AG10803 (cell line): ENCODE measurements around the gene STX10.

Experiments
- DNase-seq: peaks from one replicate; pipeline ENCODE4 v3.0.0; 2010; ENCODE audit warnings: low read depth
- H3K4me3 ChIP-seq: 2 replicates; pipeline ENCODE4 v1.5.1; 2011; ENCODE audit warnings: mild to moderate bottlenecking, low read length, control low read depth
- CTCF ChIP-seq: conservative IDR thresholded peaks from 2 replicates; pipeline ENCODE4 v1.5.1; 2011; ENCODE audit warnings: mild to moderate bottlenecking, low read length, control low read depth, inconsistent platforms

The STX10 gene

GRCh38 chr19:13133241-13133870, 16.8 kb downstream of the STX10 start:
- TF ChIP-seq CTCF, result no peak
- no peak for DNase-seq
- H3K4me3 ChIP-seq, result no peak overlapping the region

- TF ChIP-seq CTCF, result no peak
- no peak overlapping the region for H3K4me3 ChIP-seq
- peak; percentile 78 for DNase-seq
Measured at GRCh38 chr19:13132471-13133180, 17.5 kb downstream of the STX10 start.

GRCh38 chr19:13130886-13131490, 19.2 kb downstream of the STX10 start:
- TF ChIP-seq CTCF, result no peak
- H3K4me3 ChIP-seq, result no peak overlapping the region
- no peak for DNase-seq

- TF ChIP-seq CTCF, result no peak
- DNase-seq, result no peak
- no peak overlapping the region for H3K4me3 ChIP-seq
Measured at GRCh38 chr19:13129384-13129783, 20.8 kb downstream of the STX10 start.

GRCh38 chr19:13128583-13128982, 21.6 kb downstream of the STX10 start:
- no peak overlapping the region for H3K4me3 ChIP-seq
- no peak for DNase-seq
- no peak for TF ChIP-seq CTCF

GRCh38 chr19:13127811-13128575, 22.2 kb downstream of the STX10 start:
- no peak for DNase-seq
- no peak overlapping the region for H3K4me3 ChIP-seq
- TF ChIP-seq CTCF, result no peak
